AG04449 (cell line): ENCODE results near the gene ZNF580.

Experiments
- CTCF ChIA-PET: fragments of 350-600 bp; formaldehyde crosslinking; extraction: SDS; loops from one replicate; lab custom pipeline; 2021; ENCODE audit warnings: antibody characterized with exemption; lab: Yijun Ruan, JAX
- POLR2A ChIA-PET: fragments of 400-600, 350-600 bp; formaldehyde crosslinking; extraction: SDS; loops from one replicate; lab custom pipeline; 2020; ENCODE audit warnings: antibody characterized with exemption, inconsistent platforms; lab: Yijun Ruan, JAX
- DNase-seq: peaks from one replicate; pipeline ENCODE4 v3.0.0-alpha.2; 2010; ENCODE audit warnings: low read depth, low spot score
- H3K4me3 ChIP-seq: 2 replicates; pipeline ENCODE4 v1.5.1; 2011; ENCODE audit warnings: low read depth, mild to moderate bottlenecking, control low read depth, low read length
- TF ChIP-seq, protein P1 (sequence below): IDR thresholded peaks from one replicate; pipeline ENCODE4 v1.5.1; 2011; ENCODE audit warnings: mild to moderate bottlenecking, moderate library complexity, low read length, control low read depth, inconsistent platforms; ENCODE audit not compliant: insufficient read depth; ENCODE audit errors: missing control alignments

The ZNF580 gene, protein sequence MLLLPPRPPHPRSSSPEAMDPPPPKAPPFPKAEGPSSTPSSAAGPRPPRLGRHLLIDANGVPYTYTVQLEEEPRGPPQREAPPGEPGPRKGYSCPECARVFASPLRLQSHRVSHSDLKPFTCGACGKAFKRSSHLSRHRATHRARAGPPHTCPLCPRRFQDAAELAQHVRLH

DNA sequence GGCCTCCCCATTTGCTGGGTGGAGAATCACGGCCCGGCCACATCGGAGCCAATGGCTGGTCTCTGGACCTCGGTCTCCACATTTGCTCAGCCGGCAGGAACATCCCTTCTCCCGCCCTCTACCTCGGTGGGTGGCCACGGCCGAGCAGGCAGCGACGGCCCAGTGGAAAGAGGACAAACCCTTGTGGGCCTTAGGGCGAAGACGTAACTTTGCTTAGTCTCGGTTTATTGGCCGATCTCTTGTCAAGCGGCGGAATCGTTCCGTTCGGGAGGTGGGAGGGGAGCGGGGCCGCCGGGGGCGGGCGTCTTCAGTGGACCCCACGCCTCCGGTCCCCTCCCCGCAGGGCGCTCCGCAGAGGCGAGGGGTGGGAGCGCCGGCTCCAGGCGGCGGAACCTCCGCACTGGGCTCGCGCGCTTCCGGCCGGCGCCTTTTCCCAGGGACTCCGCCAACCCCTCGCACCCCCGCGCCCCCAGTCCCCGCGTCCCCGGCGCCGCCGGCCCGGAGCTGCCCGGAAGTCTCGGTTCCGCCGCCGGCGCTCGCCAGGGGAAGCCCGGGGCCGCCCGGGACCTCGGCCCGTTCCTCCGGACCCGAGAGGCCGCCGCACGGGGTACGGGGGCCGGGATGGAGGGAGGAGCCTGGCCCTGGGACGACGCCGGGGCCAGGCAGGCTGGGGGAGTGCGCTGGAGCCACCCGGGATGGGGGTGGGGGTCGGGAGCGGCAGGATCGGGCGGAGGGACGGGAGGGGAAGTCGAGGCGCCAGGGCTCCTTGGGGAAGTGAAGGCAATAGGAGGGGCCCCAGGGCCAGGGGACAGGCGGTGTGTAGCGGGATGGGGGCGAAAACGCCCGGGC is at the start of gene ZNF580:
Gene ZNF580 (plus strand): TSS at position 426 of the 849 bp plus-strand sequence. CDS start 1,507 bp downstream, outside the sequence.
- POLR2A ChIA-PET, result interaction anchor here (0.6 kb wide), 2 partner anchors 152 to 153 kb away, joined by 3 read pairs; no protein-coding TSS in a partner anchor
- CTCF ChIA-PET, result interaction anchor here (1.4 to 2.1 kb wide), 2 partner anchors 9 to 14 kb away, joined by 3 to 7 read pairs; partner anchors contain the start of gene U2AF2
- no peak for DNase-seq

DNA sequence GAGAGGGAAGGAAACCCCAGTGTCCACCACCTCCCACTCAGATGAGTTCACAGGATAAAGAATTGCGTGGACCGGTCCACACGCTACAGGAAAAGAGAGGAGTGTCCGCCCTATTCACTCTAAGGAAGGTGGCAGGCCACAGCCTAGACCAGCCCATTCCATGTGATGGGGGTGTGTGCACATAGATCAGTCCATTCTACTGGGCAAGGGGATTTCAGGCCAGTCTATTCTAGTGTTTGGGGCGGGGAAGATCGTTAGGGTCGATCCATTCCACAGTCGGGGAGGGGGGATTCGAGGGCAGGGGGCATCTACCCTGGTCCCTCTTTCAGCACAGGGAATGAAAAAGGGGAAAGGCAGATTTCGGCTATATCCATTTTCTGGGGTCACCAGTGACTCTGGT is 49.2 kb upstream of the ZNF580 start:
- DNase-seq, result no peak
- CTCF ChIA-PET, result no interaction called here

More for the DNA sequence above, at the start of gene ZNF580:
- TF ChIP-seq, protein P1, sequence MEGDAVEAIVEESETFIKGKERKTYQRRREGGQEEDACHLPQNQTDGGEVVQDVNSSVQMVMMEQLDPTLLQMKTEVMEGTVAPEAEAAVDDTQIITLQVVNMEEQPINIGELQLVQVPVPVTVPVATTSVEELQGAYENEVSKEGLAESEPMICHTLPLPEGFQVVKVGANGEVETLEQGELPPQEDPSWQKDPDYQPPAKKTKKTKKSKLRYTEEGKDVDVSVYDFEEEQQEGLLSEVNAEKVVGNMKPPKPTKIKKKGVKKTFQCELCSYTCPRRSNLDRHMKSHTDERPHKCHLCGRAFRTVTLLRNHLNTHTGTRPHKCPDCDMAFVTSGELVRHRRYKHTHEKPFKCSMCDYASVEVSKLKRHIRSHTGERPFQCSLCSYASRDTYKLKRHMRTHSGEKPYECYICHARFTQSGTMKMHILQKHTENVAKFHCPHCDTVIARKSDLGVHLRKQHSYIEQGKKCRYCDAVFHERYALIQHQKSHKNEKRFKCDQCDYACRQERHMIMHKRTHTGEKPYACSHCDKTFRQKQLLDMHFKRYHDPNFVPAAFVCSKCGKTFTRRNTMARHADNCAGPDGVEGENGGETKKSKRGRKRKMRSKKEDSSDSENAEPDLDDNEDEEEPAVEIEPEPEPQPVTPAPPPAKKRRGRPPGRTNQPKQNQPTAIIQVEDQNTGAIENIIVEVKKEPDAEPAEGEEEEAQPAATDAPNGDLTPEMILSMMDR, result no peak
- peak within 1 kb of the TSS; percentile 74 for H3K4me3 ChIP-seq

DNA sequence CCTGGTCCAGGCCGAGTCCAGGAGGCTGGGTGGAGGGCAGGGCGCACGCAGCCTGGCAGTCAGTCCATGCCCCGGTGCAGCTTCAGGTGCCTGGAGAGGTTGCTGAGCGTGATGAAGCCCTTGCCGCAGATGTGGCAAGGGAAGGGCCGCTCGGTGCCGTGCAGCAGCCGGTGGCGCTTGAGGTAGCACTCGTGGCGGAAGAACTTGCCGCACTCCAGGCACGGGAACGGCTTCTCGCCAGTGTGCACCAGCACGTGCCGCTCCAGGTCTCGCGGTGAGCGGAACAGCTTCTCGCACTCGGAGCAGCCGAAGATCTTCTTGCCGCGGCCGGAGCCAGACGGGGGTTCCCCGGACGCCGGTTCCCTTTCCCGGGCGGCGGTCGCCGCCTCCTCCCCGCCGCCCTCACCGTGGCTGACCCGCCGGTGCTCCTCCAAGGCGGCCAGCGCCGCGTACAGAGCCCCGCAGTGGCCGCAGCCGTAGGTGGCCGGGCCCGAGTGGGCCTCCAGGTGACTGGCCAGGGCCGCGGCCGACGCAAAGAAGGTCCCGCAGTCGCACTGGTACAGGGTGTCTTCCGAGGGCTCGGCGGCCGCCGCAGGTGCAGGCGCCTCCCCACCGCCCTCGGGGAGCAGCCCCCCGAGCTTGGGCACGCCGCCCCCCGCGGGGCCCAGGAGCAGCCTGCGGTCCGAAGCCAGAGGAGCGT is 48.3 kb upstream of the ZNF580 start:
- ChIA-PET POLR2A (no interaction called here), CTCF (interaction anchor here (1.0 kb wide), 1 partner anchor 13 kb away, joined by 3 read pairs; the partner anchor contains the start of gene ZNF865)
- no peak for DNase-seq
- no peak overlapping the region for H3K4me3 ChIP-seq
- TF ChIP-seq, protein P1, result no peak

More for the DNA sequence above, 49.2 kb upstream of the ZNF580 start:
- POLR2A ChIA-PET, result no interaction called here
- no peak overlapping the region for H3K4me3 ChIP-seq
- TF ChIP-seq, protein P1, result no peak

DNA sequence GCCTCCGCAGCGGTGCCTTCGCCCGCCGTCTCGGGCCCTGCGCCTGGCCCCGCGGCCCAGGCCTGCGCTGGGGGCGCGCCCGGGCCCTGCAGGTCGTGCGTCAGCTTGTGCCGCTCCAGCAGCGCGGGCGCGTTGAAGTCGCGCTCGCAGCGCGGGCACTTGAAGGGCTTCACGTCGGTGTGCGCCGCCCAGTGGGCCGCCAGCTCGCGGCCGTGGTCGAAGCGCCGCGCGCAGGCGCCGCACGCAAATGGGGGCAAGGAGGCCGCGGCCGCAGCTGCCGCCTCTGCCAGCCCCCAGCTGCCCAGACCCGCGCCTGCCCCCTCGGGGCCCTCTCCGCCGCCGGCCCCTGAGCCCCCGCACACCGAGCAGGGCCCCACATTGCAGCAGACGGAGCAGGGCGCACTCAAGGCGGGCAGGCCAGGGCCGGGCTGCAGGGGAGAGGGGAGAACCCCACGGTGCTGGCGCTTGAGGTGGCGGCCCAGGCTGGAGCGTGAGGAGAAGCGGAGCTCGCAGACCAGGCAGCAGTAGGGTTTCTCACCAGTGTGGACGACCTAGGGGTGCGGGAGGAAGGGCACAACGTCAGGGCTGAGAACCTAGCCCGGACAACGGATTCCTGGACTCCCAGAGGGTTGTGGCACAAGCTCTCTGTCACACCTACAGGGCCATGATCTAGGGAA is 47.6 kb upstream of the ZNF580 start:
- ChIA-PET CTCF (interaction anchor here (0.7 to 1.0 kb wide), 2 partner anchors 13 to 125 kb away, joined by 3 read pairs; partner anchors contain the start of gene ZNF865), POLR2A (no interaction called here)
- DNase-seq, result no peak
- TF ChIP-seq, protein P1, result no peak
- no peak overlapping the region for H3K4me3 ChIP-seq

DNA sequence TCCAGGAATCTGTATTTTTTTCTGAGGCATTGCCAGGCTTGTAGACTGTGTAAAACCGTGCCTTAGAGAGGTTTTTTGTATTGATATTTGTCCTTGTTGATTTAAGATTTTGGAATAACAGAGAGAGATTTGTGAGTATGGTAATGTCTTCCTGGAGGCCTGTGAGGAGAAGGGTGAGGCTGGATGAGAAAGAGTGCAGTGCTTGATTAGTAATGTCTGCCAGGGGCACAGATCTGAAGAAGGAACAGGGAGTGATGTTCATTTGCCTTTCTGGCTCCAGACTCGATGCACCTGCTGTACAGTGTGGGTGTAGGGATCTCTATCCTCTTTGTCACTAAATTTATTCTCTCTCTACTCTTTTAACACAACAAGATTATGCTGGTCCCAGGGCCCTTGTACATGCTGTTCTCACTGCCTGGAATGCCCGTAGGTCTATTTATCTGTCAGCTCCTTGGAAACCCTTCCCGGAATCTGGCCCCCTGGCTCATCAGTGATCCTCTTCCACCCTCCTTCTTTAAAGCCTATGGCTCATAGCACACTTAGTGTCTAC is 45.7 kb upstream of the ZNF580 start:
- POLR2A ChIA-PET, result no interaction called here
- DNase-seq, result no peak
- CTCF ChIA-PET, result interaction anchor here (1.1 to 1.4 kb wide), 3 partner anchors 11 to 119 kb away, joined by 3 to 6 read pairs (median 3); no protein-coding TSS in a partner anchor
- H3K4me3 ChIP-seq, result no peak overlapping the region
- TF ChIP-seq, protein P1, result no peak
